Keratinocyte (primary cell): ENCODE measurements around the gene IL19.
A peak's percentile ranks its signal among the peaks of the same experiment; 100 is the strongest.

Experiments used
- EZH2 ChIP-seq: IDR thresholded peaks from one replicate; pipeline ENCODE4 v1.6.1; 2012; ENCODE audit warnings: inconsistent platforms, mild to moderate bottlenecking, low read length, moderate library complexity
- TF ChIP-seq, protein P1 (sequence below), 3 experiments: IDR thresholded peaks in 1 of 3; conservative IDR thresholded peaks in 1 of 3; optimal IDR thresholded peaks in 1 of 3; 2 replicates in 2 of 3; 3 replicates in 1 of 3; pipeline versions ENCODE3 to v1.5.1; 2011; ENCODE audit warnings: low read length in 3 of 3, mild to moderate bottlenecking in 3 of 3, moderate library complexity in 2 of 3, control low read depth in 1 of 3, inconsistent platforms in 1 of 3; ENCODE audit not compliant: insufficient read depth in 2 of 3; ENCODE audit errors: extremely low read depth in 1 of 3

DNA sequence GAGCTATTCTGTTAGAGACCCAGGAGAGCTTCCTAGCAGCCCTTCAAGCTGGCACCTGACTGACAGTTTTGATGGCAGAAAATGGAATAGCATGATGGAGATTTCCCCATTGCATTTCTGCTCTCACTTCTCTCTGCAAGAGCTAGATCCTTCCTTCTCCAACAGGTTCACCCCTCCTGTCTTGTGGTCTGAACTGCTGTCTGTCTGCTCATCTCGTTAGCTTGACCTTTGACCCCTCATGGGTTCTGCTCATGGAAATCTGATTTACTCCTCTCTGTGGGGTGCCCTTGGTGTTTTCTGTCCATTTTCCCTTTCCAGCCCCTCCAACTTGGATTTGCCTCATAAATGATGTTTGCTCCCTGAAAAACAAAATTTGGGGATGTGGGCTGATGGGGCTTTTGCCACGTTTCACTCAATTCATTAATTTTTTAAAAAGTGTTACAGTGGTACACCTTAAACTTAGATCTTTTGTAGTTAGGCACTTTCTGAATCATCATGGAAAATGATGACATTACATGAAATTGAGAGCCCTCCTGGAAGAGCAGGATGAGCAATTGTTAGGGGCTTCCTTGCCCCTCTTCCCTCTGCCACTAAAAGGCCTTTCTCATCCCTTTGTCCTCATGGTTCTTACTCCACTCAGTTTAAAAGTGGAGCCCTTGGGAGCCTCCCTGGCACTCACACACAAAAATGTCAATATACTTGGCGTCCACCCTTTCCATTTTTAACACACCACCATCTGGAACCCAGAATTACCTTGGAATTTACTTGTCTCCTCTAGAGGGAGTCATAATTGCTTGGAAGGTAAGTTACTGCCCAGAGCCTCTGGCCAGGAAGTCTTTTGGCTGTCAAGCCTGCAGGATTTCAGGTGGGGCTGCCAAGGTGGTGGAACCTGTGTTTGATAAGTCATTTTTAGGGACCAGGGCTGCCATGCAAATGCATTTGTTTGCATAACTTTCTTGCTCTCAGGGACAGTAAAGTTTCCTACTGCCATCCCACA, 31.9 kb upstream of the IL19 start:
- TF ChIP-seq, protein P1, sequence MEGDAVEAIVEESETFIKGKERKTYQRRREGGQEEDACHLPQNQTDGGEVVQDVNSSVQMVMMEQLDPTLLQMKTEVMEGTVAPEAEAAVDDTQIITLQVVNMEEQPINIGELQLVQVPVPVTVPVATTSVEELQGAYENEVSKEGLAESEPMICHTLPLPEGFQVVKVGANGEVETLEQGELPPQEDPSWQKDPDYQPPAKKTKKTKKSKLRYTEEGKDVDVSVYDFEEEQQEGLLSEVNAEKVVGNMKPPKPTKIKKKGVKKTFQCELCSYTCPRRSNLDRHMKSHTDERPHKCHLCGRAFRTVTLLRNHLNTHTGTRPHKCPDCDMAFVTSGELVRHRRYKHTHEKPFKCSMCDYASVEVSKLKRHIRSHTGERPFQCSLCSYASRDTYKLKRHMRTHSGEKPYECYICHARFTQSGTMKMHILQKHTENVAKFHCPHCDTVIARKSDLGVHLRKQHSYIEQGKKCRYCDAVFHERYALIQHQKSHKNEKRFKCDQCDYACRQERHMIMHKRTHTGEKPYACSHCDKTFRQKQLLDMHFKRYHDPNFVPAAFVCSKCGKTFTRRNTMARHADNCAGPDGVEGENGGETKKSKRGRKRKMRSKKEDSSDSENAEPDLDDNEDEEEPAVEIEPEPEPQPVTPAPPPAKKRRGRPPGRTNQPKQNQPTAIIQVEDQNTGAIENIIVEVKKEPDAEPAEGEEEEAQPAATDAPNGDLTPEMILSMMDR (optimal IDR thresholded peaks at IDR 0.05 in 1 of 3, IDR thresholded peaks at IDR 0.05 in 1 of 3, conservative IDR thresholded peaks at IDR 0.05 in 1 of 3; ENCODE audit: extremely low read depth in 1 of 3, insufficient read depth in 2 of 3, low read length in 3 of 3), result peak; percentile 41 to 53 (median 43)
- no peak for TF ChIP-seq EZH2
